GM19463 (cell line): ENCODE measurements around the gene CYP1A2.
"Not testable (repeated sequence)": the region's sequence is repeated elsewhere in the genome, so short reads cannot be mapped to it uniquely, and the experiment has no call there.

Experiments used
- ATAC-seq: cut with Tn5 transposase; IDR thresholded peaks from one replicate; pipeline ENCODE4 v1.9.1; 2021; ENCODE audit warnings: mild to moderate bottlenecking, moderate library complexity; ENCODE audit not compliant: unreplicated experiment

CYP1A2 gene

DNA sequence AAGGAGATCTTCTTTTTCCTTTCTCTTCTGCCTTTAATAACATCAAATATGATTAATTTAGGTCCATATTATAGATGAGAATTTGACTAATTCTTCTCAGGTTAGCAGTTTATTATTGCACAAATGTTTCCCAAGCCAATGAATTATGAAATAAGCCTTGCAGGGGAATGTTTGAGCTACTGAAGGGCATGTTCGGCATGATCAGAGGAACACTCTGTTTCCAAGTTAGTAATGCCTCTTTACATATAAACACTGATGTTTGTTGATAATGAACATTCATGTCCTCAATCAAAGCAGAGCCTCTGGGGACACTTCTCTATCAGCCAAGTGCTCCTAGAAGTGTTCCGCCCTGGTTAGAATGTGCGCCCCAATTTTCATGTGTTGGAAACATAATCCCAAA, 13.3 kb upstream of the CYP1A2 start:
- no peak for ATAC-seq

DNA sequence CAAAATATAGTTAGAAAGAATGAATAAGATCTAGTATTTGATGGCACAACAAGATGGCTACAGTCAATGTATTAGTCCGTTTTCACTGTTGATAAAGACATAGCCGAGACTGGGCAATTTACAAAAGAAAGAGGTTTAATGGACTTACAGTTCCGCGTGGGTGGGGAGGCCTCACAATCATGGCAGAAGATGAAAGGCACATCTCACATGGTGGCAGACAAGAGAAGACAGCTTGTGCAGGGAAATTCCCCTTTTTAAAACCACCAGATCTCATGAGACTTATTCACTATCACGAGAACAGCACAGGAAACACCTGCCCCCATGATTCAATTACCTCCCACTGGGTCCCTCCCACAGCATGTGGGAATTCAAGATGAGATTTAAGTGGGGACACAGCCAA, 10.4 kb upstream of the CYP1A2 start:
- ATAC-seq, result not testable (repeated sequence)

DNA sequence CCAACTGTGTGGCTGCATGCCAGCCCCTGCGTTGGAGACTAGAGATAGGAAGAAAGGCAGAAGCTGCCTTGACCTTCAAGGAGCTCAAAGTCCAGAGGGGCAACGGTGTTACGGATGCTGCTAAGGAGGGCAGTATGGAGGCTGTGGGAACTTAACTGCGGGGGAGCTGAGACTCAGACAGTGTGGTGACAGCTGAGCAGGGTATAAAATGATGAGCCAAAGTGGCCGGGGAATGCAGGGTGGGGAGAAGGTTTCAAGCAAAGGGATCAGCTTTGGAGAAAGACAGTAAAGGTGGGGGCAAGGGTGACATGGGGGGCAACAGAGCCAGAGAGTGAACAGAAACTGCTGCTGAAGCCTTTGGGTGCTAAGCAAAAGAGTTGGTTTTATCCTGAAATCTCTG, 6.2 kb upstream of the CYP1A2 start:
- no peak for ATAC-seq

DNA sequence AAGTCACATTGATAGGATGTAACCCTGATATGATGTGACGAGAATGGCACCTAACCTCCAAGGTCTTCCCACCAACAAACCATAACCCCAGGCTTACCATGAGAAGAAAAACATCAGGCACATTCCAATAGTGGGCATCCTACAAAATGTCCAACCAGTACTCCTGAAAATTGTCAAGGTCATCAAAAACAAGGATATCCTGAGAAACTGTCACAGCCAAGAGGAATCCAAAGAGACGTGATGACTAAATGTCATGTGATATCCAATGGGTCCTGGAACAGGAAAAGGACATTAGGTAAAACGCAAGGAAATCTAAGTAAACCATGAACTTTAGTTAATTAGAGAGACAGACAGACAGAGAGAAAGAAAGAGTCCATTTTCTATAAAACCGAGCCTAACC, 2.3 kb upstream of the CYP1A2 start:
- no peak for ATAC-seq

DNA sequence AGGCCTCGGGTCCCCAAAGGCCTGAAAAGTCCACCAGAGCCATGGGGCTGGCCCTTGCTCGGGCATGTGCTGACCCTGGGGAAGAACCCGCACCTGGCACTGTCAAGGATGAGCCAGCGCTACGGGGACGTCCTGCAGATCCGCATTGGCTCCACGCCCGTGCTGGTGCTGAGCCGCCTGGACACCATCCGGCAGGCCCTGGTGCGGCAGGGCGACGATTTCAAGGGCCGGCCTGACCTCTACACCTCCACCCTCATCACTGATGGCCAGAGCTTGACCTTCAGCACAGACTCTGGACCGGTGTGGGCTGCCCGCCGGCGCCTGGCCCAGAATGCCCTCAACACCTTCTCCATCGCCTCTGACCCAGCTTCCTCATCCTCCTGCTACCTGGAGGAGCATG, 1.2 kb downstream of the CYP1A2 start:
- no peak for ATAC-seq

DNA sequence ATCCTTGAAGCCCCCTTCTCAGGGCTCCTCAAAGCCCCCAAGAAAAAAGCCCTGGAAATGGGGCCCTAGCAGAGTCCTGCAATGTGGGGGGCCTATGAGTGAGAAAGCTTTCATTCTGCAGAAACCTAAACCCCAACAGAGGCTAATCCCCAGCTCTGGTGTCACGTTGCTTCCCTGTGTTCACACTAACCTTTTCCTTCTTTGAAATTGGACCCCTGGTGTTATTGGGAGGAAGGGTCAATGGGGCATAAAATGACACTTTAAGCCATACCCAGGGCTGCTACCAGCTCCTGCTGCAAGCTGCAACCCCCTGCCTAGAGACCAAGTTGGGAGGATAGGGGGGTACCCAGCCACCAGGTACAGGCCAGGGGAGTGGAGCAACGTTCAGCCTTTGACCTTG, 2.1 kb downstream of the CYP1A2 start:
- no peak for ATAC-seq

DNA sequence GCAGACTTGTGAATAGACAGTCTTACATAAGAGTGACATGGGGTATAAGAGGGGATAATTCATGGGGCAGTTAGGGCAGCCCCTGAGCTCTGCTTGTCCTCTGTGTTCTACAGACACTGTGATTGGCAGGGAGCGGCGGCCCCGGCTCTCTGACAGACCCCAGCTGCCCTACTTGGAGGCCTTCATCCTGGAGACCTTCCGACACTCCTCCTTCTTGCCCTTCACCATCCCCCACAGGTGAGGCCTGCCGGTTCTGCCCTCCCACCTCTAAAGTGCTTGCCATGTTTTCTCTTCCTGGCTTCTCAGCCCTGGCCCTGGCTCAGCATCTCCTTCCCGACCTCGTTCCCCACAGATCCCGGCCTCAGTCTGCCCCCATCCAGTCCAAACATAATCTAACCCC, 3.4 kb downstream of the CYP1A2 start:
- no peak for ATAC-seq

DNA sequence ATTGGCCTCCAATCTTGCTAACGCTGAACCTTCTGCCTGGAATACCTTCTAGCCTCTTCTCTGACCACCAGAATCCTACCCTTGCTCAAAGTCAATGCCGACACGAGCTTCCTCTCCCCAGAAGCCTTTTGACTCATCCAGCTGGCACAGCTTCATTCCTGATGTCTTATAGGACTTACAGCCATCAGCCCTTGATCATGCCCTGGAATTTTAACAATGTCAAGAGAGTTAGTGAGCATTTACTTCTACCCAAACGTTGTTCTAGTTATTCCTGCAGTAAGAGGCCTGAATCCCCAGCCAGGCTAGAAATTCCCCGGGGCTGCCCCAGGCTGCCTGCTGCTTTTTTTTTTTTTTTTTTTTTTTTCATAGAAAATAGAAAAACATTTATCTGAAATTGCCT, 3.9 kb downstream of the CYP1A2 start:
- ATAC-seq, result no peak

DNA sequence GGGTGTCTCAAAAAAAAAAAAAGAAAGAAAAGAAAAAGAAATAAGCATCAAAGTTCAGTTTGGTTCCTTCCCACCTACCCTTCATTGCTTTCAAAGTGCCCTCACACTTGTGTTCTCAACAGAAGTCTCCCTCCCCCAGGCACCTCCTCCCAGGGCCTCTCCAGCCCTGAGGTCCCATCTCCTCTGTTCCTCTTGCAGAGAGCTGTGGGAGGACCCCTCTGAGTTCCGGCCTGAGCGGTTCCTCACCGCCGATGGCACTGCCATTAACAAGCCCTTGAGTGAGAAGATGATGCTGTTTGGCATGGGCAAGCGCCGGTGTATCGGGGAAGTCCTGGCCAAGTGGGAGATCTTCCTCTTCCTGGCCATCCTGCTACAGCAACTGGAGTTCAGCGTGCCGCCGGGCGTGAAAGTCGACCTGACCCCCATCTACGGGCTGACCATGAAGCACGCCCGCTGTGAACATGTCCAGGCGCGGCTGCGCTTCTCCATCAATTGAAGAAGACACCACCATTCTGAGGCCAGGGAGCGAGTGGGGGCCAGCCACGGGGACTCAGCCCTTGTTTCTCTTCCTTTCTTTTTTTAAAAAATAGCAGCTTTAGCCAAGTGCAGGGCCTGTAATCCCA, 6.1 kb downstream of the CYP1A2 start:
- no peak for ATAC-seq

DNA sequence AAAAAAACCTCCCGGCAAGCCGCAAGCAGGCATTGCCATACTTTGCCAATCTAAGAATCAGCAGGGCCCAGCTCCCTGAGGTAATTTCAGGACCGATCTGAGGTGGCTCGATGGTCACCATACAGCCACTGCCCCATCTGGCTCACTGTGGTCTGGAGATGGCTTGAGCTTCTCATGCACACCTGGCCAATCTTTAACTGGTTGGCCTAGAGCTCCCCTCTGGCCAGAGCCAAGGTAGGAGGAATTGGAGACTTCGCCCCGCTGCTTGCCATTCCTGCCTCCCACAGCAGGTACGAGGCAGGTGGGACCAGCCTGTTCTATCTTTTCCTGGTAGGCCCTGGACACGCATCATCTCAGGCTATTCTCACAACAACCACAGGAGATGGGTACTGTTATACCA, 10.1 kb downstream of the CYP1A2 start:
- ATAC-seq, result no peak

DNA sequence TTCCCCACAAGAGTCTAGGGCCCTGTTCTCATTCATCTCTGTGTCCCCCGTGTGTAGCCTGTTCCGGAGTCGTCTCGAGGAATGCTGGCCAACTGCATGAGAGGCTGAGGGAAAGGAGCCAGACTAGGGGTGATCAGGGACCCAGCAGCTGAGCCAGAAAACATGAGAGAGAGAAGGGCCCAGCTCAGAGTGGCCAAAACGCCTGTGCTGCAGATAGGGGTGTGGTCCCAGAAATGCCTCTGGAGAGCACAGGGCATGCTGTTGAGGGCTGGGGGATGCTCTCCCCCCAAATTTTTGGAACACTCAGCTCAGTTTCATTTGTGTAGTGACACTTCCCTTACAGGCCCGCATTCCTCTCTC, 14.1 kb downstream of the CYP1A2 start:
- no peak for ATAC-seq

DNA sequence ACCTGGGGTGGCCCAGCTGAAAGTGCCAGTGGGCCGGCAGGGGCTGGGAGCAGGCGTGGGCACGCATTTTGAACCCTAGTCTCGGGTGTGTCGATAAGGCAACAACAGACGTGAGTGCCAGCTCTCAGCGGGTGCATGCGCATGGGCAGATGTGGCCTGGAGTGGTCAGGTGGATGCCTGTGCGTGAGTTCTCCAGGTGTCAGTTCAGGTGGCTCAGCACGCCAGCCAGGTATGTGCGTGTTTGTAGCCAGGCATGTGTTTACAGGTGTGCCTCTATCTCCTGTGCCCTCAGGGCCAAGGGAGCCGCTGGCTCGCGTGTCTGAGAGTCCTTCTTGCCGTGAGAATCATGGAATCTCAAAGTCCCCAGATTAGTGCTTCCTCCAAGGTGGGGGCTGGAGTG, 14.8 kb downstream of the CYP1A2 start:
- ATAC-seq, result no peak

DNA sequence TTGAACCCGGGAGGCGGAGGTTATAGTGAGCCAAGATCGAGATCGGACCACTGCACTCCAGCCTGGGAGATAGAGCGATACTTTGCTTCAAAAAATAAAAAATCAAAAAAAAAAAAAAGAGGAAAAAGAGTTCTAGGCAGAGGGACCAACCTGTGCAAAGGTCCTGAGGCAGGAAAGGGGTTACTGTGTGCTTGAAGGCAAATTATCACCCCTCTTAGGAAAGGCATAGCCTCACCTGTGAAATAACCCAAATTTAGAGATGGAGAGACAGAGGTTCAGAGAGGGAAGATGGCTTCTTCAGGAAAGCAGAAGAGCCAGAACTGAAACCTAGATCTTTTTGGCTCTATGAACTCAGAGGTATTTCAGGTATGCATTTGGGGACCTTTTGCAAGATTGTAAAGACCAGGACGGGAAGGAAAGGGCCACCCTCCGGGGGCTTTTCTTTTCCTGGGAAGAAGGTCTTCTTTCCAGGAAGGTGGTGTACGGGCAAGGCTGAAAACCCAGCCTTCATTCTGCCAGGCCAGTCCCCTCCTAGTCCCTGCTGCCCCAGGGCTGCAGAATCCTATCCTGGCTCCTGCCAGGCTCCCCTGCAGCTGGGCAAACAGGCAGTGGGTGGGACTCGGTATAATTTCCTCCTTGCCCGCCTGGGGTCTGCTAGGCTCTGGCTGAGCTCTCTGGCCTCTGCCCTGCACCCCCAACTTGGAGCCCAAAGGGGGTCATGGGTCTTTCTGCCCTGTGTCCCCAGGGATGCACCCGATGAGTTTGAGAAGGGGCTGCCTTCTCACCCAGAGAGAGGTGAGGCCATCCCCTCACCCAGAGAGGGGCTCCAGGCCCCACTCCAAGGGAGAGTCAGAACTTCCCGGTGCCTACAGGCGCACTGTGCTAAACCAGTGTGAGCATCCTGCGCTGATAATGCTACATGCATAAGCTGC, 18.8 kb downstream of the CYP1A2 start:
- ATAC-seq, result no peak

DNA sequence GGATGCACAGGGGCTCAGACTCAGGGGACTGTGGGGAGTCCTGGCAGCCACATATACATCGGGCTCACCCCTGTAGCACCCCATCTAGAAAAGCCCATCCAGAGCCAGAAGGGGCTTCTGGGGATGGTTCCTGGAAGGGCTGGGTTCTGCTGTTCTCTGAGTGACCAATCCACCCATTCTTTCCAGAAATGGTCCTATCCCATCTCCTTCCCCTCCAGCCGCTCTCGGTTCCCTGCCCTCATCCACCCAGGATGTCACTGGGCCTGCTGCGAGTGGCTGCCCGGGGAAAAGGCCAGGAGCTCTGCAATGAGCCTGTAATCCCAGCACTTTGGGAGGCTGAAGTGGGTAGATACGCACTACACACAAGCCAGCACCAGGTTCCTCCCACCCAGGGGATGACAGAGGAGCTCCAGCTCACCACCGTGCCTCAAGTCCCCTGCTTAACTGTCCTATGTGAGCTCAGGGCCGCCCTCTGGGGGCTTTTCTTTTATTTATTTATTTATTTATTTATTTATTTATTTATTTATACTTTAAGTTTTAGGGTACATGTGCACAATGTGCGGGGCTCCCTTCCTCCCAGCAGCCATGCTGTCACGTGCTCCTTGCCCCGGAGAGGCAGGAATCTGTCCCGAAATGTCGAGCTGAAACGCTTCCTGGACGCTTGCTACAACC, 19.6 kb downstream of the CYP1A2 start:
- no peak for ATAC-seq

DNA sequence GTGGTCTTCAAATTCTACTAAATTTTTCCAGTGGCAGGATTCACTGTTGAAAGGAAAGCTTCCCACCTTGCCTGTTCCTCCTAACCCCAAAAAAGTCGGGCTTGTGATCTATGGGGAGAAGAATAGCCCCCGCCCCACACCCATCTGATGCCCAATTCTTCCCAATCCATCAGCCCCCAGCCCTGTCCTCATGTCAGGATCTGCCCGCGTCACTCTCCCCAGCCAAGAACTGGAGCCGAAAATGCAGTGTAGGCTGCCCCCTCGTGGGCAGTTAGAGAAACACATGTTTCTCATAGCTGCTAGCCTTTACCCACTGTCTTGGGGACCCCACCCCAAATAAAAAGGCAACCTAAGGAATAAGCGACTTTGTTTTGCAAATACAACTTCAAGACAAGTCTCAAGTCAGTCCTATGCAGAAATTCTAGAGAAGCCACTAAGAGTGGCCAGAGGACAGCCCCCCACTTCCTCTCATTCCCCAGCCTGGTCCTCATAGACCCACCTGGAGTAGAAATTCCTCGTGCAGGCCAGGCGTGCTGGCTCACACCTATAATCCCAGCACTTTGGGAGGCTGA, 20.2 kb downstream of the CYP1A2 start:
- no peak for ATAC-seq

DNA sequence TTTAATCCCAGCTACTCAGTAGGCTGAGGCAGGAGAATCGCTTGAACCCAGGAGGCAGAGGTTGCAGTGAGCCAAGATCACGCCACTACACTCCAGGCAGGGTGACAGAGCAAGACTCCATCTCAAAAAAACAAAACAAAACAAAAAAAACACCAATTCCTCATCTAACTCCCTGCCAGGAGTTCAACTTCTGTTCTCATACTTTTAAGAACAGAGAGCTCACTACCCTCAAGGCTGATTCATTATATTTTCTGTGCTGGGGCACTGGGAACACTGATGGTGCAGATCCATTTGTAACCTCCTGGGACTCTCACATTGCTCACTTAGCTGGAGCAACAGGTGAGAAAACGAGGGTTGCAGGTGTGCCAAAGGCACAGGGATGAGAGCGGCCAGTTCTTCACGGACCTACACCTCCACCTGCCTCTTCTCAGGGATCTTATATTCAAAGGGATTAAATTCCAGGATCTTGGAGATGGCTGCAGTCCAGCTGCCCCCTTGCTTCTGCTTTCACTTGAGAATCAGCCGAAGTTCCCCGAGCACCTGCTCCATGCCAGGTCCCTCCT, 20.9 kb downstream of the CYP1A2 start:
- no peak for ATAC-seq

DNA sequence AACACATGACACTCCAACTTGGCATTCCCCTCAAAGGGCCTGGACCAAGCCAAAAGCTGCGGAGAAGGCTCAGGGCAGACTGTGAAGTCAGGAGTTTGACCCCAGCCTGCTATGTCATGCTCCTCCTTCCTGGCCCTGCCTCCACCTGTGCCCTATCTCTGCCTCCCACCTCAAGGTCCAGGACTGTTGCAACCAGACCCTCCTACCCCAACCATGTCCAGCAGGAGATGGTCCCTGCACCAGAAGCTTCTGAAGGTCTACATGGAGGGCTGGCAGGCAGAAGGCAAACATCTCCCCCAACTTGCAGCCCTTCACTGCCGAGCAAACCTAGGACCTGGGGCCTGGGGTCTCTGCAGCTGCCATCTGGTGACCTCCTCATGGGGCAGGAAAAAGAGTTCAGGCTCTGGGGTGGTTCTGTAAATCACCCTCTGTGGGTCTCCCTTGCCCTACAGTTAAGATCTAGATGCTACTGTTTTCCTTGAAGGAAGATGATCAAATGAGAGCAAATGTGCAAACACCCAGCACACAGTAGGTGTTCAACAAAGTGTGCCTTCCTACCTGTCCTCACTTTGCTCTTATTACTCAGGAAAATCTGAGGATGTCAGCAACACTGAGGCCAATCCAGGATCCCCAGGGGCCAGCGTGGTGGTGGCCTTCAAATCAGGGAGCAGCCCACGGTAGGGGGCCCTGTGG, 21.7 kb downstream of the CYP1A2 start:
- no peak for ATAC-seq

DNA sequence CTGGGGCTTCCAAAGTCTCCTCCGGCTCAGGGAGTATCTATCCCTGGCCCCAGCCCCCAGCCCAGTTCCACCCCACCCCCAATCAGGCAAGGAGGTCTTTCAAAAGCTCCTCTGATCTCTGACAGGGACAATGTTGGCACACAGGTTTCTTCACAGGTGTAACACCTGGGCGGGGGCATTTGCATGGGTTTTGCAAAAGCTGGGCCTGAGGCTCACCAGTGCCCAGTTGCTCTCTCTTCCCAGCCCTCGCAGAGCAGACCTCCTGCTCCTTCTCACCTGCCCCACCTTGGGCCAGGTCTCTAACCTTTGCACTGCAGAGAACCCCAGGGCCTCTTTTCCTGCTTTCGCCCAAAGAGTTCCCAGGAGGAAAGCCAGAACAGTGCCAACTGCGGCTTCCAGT, 24.7 kb downstream of the CYP1A2 start:
- no peak for ATAC-seq

DNA sequence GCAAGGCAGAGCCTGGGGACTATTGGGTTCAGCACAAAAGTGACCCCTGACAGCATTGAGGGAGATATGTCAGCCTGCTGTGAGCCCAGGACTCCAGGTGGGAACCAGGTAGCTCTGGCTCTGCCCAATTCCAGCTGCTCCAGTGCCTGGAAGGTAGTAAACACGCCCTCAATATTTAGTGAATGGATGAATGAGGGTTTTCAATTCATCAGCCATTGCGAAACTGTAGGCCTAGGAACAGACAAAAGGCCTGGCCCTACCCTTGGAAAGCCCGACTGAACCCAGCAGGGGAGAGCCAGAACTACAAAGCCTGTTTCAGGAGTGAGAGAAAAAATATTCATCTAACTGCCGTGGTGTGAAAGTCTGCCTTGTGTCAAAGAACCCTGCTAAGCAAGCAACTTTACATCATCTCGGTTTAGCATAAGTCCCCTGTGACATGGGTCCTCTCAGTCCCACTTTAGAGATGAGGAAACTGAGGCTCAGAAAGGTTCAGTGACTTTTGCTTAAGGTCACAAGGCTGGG, 25.1 kb downstream of the CYP1A2 start:
- ATAC-seq, result no peak

DNA sequence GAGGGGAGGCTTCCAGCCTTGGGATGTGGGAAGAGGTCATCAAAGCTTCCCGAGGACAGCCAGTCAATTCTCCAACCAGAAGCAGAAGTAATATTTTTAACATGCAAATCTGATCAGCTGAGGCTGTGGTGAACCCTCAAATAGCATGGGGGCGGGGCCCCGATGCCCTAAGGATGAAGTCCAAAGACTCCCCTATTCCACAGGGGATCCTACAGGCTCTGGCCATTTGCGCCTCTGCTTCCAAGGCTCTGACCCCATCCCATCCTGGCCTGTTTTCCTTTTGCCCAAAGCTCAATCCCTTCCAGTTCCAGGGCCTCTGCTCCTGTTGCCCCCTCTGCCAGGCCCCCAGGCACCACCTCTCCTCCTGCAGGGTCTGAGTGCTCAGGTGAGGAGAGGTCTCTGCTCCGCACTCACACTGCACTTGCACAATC, 26.5 kb downstream of the CYP1A2 start:
- ATAC-seq, result no peak

DNA sequence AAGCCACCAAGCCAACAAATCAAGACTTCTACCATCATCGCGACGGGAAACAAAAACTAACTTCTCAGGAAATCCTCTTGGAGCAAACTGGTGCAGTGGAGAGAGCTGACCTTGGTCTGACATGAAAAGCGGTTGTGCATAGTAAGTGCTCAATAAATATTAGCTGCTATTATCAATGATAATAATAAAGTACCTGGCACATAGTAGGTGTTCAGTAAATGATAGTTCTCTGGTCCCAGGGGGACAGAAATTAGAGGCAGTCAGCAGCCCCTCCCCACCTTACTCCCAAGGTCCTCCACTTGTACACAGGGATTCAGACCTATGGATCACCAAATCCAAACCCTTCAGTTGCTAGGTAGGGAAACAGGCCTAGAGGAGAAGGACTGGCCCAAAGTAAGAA, 27.2 kb downstream of the CYP1A2 start:
- no peak for ATAC-seq
